CD4-positive, alpha-beta T cell (primary cell): ENCODE measurements around the gene JDP2. TPM values are rescaled to one million over a fixed set of nuclear protein-coding genes. Genes with fewer than 3 reads are reported as not detected.

ENCODE experiments used
- ATAC-seq: fragments of 200-7000 bp; cut with Tn5 transposase; one replicate; pipeline ENCODE4 v1.10.0; 2022; ENCODE audit warnings: mild to moderate bottlenecking; ENCODE audit not compliant: poor library complexity
- CTCF ChIA-PET: fragments of 350-600 bp; sonication (Branson Sonifier 250); formaldehyde crosslinking; loops from one replicate; lab custom pipeline; 2021; ENCODE audit warnings: antibody characterized with exemption, inconsistent platforms; lab: Charles Lee
- POLR2A ChIA-PET: fragments of 350-600 bp; sonication (Branson Sonifier 250); formaldehyde crosslinking; loops from one replicate; lab custom pipeline; 2021; ENCODE audit warnings: antibody characterized with exemption, inconsistent platforms; lab: Charles Lee
- DNase-seq, 14 experiments: peaks; one replicate each; pipeline ENCODE4 v3.0.0-alpha.2; 2013 to 2020; ENCODE audit warnings: mixed read lengths in 2 of 14
- H3K27ac ChIP-seq, 2 donors: one replicate each; pipeline versions ENCODE4 v1.5.1 to v1.7.0; 2013; ENCODE audit warnings: low read length in 2 of 2, low read depth in 1 of 2, mild to moderate bottlenecking in 1 of 2
- H3K27me3 ChIP-seq, 2 experiments: 1 replicate in 1 of 2; 2 replicates in 1 of 2; pipeline versions ENCODE4 v1.6.1 to v1.7.0; 2013; ENCODE audit warnings: low read length in 2 of 2, control low read depth in 1 of 2, mild to moderate bottlenecking in 1 of 2, moderate library complexity in 1 of 2; ENCODE audit not compliant: insufficient read depth in 2 of 2, control insufficient read depth in 1 of 2
- H3K36me3 ChIP-seq: one replicate; pipeline ENCODE4 v1.6.1; 2013; ENCODE audit warnings: low read length, control low read depth; ENCODE audit not compliant: insufficient read depth
- H3K4me1 ChIP-seq: one replicate; pipeline ENCODE4 v1.6.1; 2013; ENCODE audit warnings: low read length, control low read depth; ENCODE audit not compliant: insufficient read depth
- H3K4me3 ChIP-seq: one replicate; pipeline ENCODE4 v1.5.1; 2013; ENCODE audit warnings: mild to moderate bottlenecking, low read length, moderate library complexity
- H3K9me3 ChIP-seq, 2 experiments: 1 replicate in 1 of 2; 2 replicates in 1 of 2; pipeline versions ENCODE4 v1.6.1 to v1.7.0; 2013; ENCODE audit warnings: low read length in 2 of 2, mild to moderate bottlenecking in 2 of 2, control low read depth in 1 of 2, moderate library complexity in 1 of 2; ENCODE audit not compliant: control insufficient read depth in 1 of 2, insufficient read depth in 1 of 2
- H3K27ac Mint-ChIP-seq: one replicate; pipeline ENCODE4 v1.8.0; 2020; ENCODE audit warnings: mixed read lengths
- H3K27me3 Mint-ChIP-seq: one replicate; pipeline ENCODE4 v1.8.0; 2021; ENCODE audit warnings: mixed read lengths
- H3K36me3 Mint-ChIP-seq: one replicate; pipeline ENCODE4 v1.8.0; 2021; ENCODE audit warnings: low read depth, mixed read lengths
- H3K4me1 Mint-ChIP-seq: one replicate; pipeline ENCODE4 v1.8.0; 2021; ENCODE audit warnings: low read depth, mixed read lengths
- H3K4me3 Mint-ChIP-seq: one replicate; pipeline ENCODE4 v1.8.0; 2020; ENCODE audit warnings: mild to moderate bottlenecking, mixed read lengths
- H3K9me3 Mint-ChIP-seq: one replicate; pipeline ENCODE4 v1.8.0; 2020; ENCODE audit warnings: mixed read lengths
- CTCF ChIP-seq: fragments of 200-600 bp; IDR thresholded peaks from one replicate; pipeline ENCODE4 v1.8.0; 2022; ENCODE audit warnings: antibody characterized with exemption, mild to moderate bottlenecking
- intact Hi-C, 2 experiments: fragments of 100-400 bp; cut with DNase I in 1 of 2; cut with micrococcal nuclease in 1 of 2; formaldehyde crosslinking; loops; one replicate each; pipeline versions ENCODE4 v1.15.1 to v1.9.0; 2023 to 2025; cut with DNase I, micrococcal nuclease
- total RNA-seq, 174 experiments: library from RNA in 2 of 174; stranded (reverse) in 2 of 174; gene quantifications; one replicate each; pipeline ENCODE4 v1.2.3 and lab custom pipeline; 2021 to 2026

The JDP2 gene
- total RNA-seq, 2 experiments from 2014 or later, result 1.1 to 1.2 TPM

DNA sequence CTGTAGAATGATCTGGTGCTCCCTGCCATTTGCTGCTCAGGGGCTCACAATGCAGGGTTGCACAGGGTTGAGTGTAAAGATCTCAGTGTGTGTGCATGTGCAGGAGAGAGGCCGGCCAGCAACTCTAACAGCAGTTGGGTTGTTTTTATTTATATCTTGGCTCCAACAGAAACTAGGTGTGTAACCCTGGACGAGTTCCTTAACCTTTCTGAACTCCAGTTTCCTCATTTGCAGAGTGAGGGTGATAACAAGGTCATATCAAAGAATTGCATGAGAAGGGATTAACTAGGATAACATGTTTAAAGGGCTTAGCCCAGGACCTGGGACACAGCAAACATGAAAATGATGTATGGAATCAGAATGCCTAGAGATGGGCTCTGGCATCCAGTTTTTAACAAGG is 14.8 kb upstream of the JDP2 start:
- Mint-ChIP-seq H3K27ac (no peak overlapping the region), H3K36me3 (no peaks in the 10 kb centered on the region), H3K4me1 (no peaks in the 10 kb centered on the region), H3K9me3 (no peaks in the 10 kb centered on the region), H3K4me3 (no peak overlapping the region), H3K27me3 (no peaks in the 10 kb centered on the region)
- H3K27ac ChIP-seq, result no peak overlapping the region
- CTCF ChIA-PET, result interaction anchor here (0.6 kb wide), 1 partner anchor 743 kb away, joined by 3 read pairs; no protein-coding TSS in a partner anchor
- no peak overlapping the region for H3K4me3 ChIP-seq
- no peaks in the 10 kb centered on the region for H3K36me3 ChIP-seq
- intact Hi-C loops, result no loop called here
- DNase-seq (no peak), ATAC-seq (no peak)
- H3K4me1 ChIP-seq, result no peaks in the 10 kb centered on the region
- no peak for TF ChIP-seq CTCF
- peaks cover 0 to 2% of the 10 kb centered on the region in 2 experiments for H3K27me3 ChIP-seq
- POLR2A ChIA-PET, result no interaction called here
- H3K9me3 ChIP-seq, result no peaks in the 10 kb centered on the region

- H3K9me3 ChIP-seq, result no peaks in the 10 kb centered on the region
- no peak for TF ChIP-seq CTCF
- ChIA-PET CTCF (no interaction called here), POLR2A (no interaction called here)
- no peaks in the 10 kb centered on the region for H3K9me3 Mint-ChIP-seq
- no peaks in the 10 kb centered on the region for H3K36me3 ChIP-seq
- no peaks in the 10 kb centered on the region for H3K27me3 Mint-ChIP-seq
- no peak overlapping the region for H3K27ac Mint-ChIP-seq
- intact Hi-C loops, result no loop called here
- DNase-seq (no peak), ATAC-seq (no peak)
- H3K4me3 ChIP-seq, result no peak overlapping the region
- peaks cover 0 to under 1% of the 10 kb centered on the region in 2 experiments for H3K27me3 ChIP-seq
- H3K4me1 Mint-ChIP-seq, result peaks cover 16% of the 10 kb centered on the region
- peaks cover 6% of the 10 kb centered on the region for H3K4me1 ChIP-seq
- no peak overlapping the region for H3K27ac ChIP-seq
- no peaks in the 10 kb centered on the region for H3K36me3 Mint-ChIP-seq
- no peak overlapping the region for H3K4me3 Mint-ChIP-seq
These were observed 10.1 kb upstream of the JDP2 start for GRCh38 chr14:75417674-75418073.

DNA sequence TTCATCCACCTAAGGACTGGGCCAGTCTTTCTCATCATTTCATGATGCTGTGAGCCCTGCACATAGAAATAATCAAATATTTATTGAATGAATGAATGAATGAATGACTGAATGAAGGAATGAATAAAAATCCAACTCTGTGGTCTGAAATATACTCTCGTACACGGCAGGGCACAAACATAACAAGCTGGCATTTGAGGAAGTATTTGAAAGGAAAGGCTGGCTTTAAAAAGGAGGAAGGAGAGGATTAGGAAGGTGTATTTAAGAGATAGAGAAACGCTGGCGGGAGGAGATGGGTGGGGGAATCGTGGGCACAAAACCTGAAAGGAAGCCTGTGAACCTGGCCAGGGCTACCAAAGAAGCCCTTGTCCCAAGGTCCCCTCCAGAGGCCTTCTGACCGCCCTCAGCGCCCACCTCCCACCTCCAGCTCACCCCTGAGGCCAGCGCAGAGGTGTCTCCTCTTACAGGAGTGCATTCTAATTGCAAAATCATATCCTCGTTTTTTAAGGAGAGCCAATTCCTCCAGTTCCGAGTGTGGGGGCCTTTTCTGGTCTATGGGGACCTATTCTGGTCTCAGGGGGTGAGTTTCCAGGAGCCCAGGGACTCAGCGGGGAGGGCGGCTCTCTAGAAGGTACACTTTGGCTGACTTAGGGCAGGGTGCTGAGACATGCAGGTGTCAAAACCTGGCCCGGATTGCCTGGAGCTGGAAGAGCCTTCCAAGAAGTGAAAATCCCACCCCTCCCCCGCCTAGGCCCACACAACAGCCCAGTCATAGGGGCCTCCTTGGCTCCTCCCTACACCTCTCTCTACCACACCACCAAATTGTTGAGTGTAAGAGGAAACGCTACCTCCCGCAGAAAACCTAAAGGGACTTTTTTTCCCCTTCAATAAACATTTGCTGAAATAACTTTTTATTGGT is 8.7 kb upstream of the JDP2 start:
- no peak for TF ChIP-seq CTCF
- intact Hi-C loops, result no loop called here
- no peaks in the 10 kb centered on the region for H3K9me3 Mint-ChIP-seq
- H3K27me3 Mint-ChIP-seq, result no peaks in the 10 kb centered on the region
- CTCF ChIA-PET, result interaction anchor here (0.6 kb wide), 1 partner anchor 245 kb away, joined by 3 read pairs; no protein-coding TSS in a partner anchor
- H3K4me1 Mint-ChIP-seq, result peaks cover 16% of the 10 kb centered on the region
- Histone ChIP-seq H3K9me3 (no peaks in the 10 kb centered on the region), H3K27ac (no peak overlapping the region), H3K36me3 (no peaks in the 10 kb centered on the region), H3K4me3 (no peak overlapping the region), H3K4me1 (peaks cover 6% of the 10 kb centered on the region), H3K27me3 (no peaks in the 10 kb centered on the region)
- POLR2A ChIA-PET, result no interaction called here
- peak; percentile 41 for ATAC-seq
- no peak overlapping the region for H3K4me3 Mint-ChIP-seq
- H3K27ac Mint-ChIP-seq, result no peak overlapping the region
- no peaks in the 10 kb centered on the region for H3K36me3 Mint-ChIP-seq
- DNase-seq, result peak in 4 of 14 experiments; percentile 14 to 40 (median 30)
